ENCODE results near the gene LIMK1. TPM values are rescaled to one million over a fixed set of nuclear protein-coding genes. Genes with fewer than 3 reads are reported as not detected.
A peak's percentile ranks its signal among the peaks of the same experiment; 100 is the strongest.

LIMK1 gene
- total RNA-seq, 2 experiments from 2014 or later: 44.8 to 49.5 TPM

DNA sequence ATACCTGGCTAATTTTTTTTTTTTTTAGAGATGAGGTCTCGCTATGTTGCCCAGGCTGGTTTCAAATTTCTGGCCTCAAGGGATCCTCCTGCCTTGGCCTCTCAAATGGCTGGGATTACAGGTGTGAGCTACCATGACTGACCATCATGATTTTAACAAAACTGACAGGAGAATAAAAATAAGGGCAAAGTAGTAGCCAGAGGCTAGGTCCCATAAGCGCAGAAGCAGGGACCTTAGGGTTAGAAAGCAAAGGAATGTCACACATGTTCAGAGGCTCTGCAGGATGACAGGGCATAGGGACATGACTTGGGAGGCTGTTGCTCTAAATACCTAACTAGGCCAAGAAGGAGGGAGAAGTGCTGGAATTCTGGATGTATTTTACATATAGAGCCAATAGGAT, 5.1 kb upstream of the LIMK1 start:
- Mint-ChIP-seq H3K27ac (no peak overlapping the region), H3K36me3 (no peaks in the 10 kb centered on the region), H3K9me3 (ENCODE audit: low read depth) (no peaks in the 10 kb centered on the region), H3K27me3 (no peaks in the 10 kb centered on the region), H3K4me3 (no peak overlapping the region), H3K4me1 (peaks cover 6% of the 10 kb centered on the region)
- DNase-seq: no peak
- no peak for ATAC-seq
- CTCF ChIA-PET: interaction anchor here (1.5 kb wide), 1 partner anchor 8 kb away, joined by 6 read pairs; no protein-coding TSS in a partner anchor

DNA sequence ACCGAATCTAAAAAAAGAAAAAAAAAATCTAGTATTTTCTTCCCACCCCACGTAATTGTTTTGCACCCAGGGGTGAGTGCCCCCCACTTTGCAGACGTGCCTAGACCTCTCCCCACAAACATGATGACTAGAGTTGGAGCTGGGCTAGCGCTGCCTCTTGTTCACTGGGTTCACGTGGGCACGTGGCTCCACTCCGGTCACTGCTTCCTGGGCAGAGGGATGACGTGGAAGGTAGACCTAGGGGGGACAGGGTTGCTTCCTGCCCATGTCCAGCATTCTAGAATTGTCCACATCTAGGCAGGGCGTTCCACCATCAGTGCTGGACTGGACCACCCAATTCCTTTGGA, 861 bp upstream of the LIMK1 start:
- DNase-seq (no peak), ATAC-seq (no peak)
- CTCF ChIA-PET: interaction anchor here (0.8 to 4.5 kb wide), 5 partner anchors 14 to 124 kb away, joined by 3 to 31 read pairs (median 4); no protein-coding TSS in a partner anchor
- peaks cover 12% of the 10 kb centered on the region for H3K4me1 Mint-ChIP-seq
- peak overlapping the region; percentile 61 for H3K4me3 Mint-ChIP-seq
- H3K9me3 Mint-ChIP-seq (ENCODE audit: low read depth): no peaks in the 10 kb centered on the region
- H3K27ac Mint-ChIP-seq: no peak overlapping the region
- no peaks in the 10 kb centered on the region for H3K27me3 Mint-ChIP-seq
- peaks cover 7% of the 10 kb centered on the region for H3K36me3 Mint-ChIP-seq

DNA sequence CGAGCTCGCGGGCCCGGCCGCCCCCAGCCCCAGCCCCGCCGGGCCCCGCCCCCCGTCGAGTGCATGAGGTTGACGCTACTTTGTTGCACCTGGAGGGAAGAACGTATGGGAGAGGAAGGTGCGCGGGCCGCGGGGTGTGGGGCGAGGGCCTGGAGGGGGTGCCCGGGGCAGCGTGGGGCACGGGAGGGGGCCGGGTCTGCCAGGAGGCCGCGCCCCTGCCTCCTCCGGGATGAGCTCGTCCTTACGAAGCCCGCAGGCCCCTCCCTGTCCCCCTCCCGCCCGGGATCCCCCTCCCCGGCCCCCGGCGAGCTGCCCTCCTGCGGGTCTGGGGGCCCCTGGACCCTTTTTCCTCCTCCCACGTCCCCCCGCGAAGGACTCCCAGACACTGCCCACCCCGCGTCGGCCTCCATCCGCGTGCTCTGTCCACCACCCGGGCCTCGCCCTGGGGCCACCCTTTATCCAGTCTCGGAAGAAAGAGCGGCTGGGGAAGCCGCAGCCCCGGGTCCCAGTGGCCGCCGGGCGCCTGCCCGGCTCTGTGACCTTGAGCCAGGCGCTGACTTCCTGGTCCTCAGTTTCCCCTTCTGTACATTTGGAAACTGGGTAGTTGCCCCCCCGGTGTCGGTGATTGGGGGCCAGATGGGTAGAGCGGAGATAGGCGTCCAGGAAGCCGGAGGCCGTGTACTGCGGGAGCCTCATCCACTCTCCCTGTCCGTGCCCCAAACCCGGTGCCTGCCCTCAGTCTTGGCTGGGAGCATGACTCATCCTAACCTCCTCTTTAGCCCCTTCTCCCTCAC, 521 bp downstream of the LIMK1 start:
- peak overlapping the region; percentile 75 for H3K4me3 Mint-ChIP-seq
- DNase-seq (peak; percentile 63), ATAC-seq (peak; percentile 68)
- CTCF ChIA-PET: interaction anchor here (1.9 to 4.5 kb wide), 3 partner anchors 15 to 317 kb away, joined by 6 to 31 read pairs (median 9); no protein-coding TSS in a partner anchor
- peaks cover 11% of the 10 kb centered on the region for H3K36me3 Mint-ChIP-seq
- no peaks in the 10 kb centered on the region for H3K9me3 Mint-ChIP-seq (ENCODE audit: low read depth)
- H3K27me3 Mint-ChIP-seq: no peaks in the 10 kb centered on the region
- H3K27ac Mint-ChIP-seq: peak overlapping the region; percentile 75
- peaks cover 15% of the 10 kb centered on the region for H3K4me1 Mint-ChIP-seq

DNA sequence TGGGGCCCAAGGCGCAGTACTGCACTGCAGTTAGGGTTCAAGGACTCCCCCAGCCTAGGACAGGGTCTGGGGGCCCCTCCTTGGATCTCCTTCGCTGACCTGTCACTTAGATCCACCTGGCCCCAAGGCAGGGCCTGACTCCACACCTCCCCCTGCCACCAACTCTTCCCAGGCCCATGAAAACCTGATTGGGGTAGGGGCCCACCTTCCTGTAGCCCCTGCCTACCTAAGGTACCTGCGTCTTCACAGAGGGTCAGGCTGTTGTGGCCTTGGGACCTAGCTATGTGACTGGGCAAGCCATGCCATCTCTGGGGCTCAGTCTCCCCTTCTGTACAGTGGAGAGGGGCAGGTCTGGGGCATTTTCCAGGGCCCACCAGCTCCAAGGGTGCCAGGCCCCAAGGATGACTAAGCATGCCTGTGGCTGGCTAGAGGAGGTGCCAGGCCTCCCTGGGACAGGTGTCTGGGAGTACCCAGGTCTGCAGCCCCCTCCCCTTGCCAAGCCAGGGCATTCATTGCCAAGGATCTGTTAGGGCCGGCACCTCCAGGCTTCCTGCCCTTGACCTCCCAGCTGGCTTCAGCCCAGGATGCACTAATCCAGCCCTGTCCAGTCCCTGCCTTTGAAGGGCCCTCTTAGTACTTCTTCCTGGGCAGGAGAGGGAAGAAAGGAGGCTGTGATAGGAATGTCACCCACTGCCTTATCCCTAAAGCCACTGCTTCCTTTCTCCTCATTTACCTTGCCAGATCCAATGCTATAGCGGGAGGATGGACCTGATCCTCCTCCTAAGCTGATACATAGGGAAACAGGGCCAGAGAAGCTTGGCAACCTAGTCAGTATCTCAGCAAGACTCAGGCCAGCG, 1.3 kb downstream of the LIMK1 start:
- peak overlapping the region; percentile 75 for H3K27ac Mint-ChIP-seq
- DNase-seq (no peak), ATAC-seq (no peak)
- peaks cover 15% of the 10 kb centered on the region for H3K4me1 Mint-ChIP-seq
- peak overlapping the region; percentile 75 for H3K4me3 Mint-ChIP-seq
- H3K27me3 Mint-ChIP-seq: no peaks in the 10 kb centered on the region
- peaks cover 11% of the 10 kb centered on the region for H3K36me3 Mint-ChIP-seq
- no peaks in the 10 kb centered on the region for H3K9me3 Mint-ChIP-seq (ENCODE audit: low read depth)
- CTCF ChIA-PET: interaction anchor here (0.8 to 2.6 kb wide), 3 partner anchors 9 to 316 kb away, joined by 3 to 9 read pairs (median 6); no protein-coding TSS in a partner anchor

DNA sequence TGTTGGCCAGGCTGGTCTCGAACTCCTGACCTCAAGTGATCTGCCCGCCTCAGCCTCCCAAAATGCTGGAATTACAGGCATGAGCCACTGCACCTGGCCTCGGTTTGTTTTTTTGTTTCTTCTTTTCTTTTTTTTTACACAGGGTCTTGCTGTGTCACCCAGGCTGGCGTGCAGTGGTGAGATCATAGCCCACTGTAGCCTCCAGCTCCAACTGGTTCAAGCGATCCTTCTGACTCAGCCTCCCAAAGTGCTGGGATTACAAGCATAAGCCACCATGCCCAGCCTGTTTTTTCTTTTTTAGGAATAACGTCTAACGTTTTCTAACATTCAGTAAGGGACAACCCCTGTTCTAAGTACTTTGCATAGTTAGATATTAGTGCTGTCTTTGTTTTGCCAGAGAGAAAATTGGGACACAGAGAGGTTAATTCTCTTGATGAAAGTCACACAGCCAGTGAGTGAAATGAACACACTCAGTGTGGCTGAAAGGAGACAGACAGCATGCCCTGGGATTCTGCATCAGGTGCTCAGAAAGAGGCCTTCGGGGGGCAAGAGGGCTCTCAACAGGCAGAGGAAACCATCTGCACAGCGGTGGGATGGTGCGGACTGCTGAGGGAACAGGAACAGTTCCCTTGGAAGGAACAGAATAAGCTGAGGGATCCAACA, 4.3 kb downstream of the LIMK1 start:
- H3K4me1 Mint-ChIP-seq: peaks cover 27% of the 10 kb centered on the region
- H3K27ac Mint-ChIP-seq: no peak overlapping the region
- H3K27me3 Mint-ChIP-seq: no peaks in the 10 kb centered on the region
- H3K9me3 Mint-ChIP-seq (ENCODE audit: low read depth): no peaks in the 10 kb centered on the region
- H3K4me3 Mint-ChIP-seq: no peak overlapping the region
- peaks cover 11% of the 10 kb centered on the region for H3K36me3 Mint-ChIP-seq
- DNase-seq (no peak), ATAC-seq (no peak)
- CTCF ChIA-PET: no interaction called here

DNA sequence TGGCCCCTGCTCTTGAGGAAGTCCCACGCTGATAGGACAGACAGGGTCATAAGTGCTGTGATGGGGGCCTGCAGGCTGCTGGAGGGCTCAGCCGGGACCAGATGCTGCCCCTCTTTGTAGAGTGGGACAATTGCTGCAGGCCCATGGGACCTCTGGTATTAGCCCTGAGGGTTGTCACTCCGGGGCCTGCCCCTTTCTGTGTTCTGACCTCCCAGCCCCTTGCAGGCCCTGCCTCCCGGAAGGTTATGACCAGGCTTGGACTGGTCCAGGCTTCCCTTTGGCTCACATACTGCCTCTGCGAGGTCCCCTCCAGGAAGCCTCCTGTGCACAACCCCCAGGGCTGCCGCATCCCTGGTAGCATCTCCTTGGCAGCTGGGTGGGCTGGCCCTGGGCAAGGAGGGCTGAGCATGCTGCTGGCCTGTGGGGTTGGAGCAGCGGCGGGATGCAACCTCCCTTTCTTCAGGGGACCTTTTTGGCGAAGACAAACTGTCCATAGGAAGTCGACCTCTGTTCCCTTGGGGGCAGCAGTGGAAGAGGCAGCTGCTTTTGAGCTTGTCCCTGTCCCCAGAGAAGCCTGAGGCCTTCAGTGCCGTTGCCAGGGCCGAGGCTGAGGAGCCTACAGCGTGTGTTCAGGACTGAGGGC, 8.8 kb downstream of the LIMK1 start:
- CTCF ChIA-PET: interaction anchor here (0.8 to 1.1 kb wide), 4 partner anchors 25 to 116 kb away, joined by 3 to 4 read pairs (median 3); no protein-coding TSS in a partner anchor
- H3K4me1 Mint-ChIP-seq: peaks cover 36% of the 10 kb centered on the region
- ATAC-seq (no peak), DNase-seq (no peak)
- peak overlapping the region; percentile 81 for H3K4me3 Mint-ChIP-seq
- H3K27me3 Mint-ChIP-seq: no peaks in the 10 kb centered on the region
- peak overlapping the region; percentile 95 for H3K27ac Mint-ChIP-seq
- peaks cover 11% of the 10 kb centered on the region for H3K36me3 Mint-ChIP-seq
- H3K9me3 Mint-ChIP-seq (ENCODE audit: low read depth): no peaks in the 10 kb centered on the region

DNA sequence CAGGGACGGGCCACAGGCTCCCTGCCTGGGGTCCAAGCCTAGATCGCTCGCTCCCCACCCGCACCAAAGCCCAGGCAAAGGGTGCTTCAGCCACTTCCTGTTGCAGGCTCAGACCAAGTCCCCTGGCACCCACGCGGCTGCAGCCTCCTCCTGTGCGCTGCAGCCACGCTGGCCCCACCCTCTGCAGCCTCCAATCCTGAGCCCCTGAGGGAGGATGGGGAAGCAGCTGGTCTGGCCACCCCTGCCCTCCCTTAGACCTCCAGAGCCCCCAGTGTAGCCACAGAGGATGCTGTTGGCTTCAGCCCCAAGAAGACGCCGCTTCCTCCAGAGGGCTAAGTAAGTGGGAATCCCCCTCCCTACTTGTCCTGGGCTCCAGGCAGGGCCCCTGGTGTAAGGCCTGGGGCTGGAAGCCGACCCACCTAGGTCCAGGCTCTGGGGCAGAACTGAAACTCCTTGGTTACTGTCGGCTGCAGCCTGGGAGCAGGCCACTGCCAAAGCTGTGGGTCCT, 9.4 kb downstream of the LIMK1 start:
- H3K9me3 Mint-ChIP-seq (ENCODE audit: low read depth): no peaks in the 10 kb centered on the region
- peak overlapping the region; percentile 81 for H3K4me3 Mint-ChIP-seq

DNA sequence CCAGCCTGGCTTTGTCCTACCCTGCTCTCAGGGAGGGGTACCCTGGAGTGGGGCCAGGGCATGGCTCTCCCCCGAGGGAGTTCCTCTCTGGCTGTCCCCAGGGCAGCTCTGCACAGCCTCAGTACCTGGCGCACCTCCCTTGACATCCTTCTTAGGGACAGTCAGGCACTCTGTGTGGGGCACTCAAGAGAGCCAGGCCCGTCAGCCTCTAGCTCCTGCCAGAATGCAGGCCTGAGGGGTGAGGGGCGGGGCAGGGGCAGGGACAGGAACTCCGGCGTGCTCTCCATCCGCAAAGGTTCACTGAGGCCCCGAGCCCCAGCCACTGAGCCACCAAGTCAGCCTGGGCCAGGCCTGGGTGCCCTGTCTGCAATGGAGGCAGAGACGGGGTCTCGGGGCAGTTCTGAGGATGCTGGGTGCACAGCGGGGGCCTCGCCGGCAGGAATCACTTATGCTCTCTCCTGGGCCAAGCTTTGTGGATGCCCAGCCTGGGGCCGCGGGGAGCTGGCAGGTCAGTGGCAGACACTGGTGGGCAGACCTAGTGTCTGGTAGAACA, 10.1 kb downstream of the LIMK1 start:
- Mint-ChIP-seq H3K27me3 (no peaks in the 10 kb centered on the region), H3K4me3 (peak overlapping the region; percentile 81), H3K27ac (peak overlapping the region; percentile 95), H3K9me3 (ENCODE audit: low read depth) (no peaks in the 10 kb centered on the region), H3K4me1 (peaks cover 35% of the 10 kb centered on the region), H3K36me3 (peaks cover 21% of the 10 kb centered on the region)
- DNase-seq (no peak), ATAC-seq (peak; percentile 47)
- CTCF ChIA-PET: interaction anchor here (0.6 to 1.9 kb wide), 4 partner anchors 9 to 81 kb away, joined by 3 to 10 read pairs (median 4); partner anchors contain the start of gene EIF4H

More for the DNA sequence above, 9.4 kb downstream of the LIMK1 start:
- H3K4me1 Mint-ChIP-seq: peaks cover 36% of the 10 kb centered on the region
- DNase-seq (peak; percentile 60), ATAC-seq (peak; percentile 17)
- peak overlapping the region; percentile 95 for H3K27ac Mint-ChIP-seq
- H3K36me3 Mint-ChIP-seq: peaks cover 15% of the 10 kb centered on the region
- no peaks in the 10 kb centered on the region for H3K27me3 Mint-ChIP-seq
- CTCF ChIA-PET: interaction anchor here (0.8 to 1.1 kb wide), 4 partner anchors 25 to 115 kb away, joined by 3 read pairs; no protein-coding TSS in a partner anchor

DNA sequence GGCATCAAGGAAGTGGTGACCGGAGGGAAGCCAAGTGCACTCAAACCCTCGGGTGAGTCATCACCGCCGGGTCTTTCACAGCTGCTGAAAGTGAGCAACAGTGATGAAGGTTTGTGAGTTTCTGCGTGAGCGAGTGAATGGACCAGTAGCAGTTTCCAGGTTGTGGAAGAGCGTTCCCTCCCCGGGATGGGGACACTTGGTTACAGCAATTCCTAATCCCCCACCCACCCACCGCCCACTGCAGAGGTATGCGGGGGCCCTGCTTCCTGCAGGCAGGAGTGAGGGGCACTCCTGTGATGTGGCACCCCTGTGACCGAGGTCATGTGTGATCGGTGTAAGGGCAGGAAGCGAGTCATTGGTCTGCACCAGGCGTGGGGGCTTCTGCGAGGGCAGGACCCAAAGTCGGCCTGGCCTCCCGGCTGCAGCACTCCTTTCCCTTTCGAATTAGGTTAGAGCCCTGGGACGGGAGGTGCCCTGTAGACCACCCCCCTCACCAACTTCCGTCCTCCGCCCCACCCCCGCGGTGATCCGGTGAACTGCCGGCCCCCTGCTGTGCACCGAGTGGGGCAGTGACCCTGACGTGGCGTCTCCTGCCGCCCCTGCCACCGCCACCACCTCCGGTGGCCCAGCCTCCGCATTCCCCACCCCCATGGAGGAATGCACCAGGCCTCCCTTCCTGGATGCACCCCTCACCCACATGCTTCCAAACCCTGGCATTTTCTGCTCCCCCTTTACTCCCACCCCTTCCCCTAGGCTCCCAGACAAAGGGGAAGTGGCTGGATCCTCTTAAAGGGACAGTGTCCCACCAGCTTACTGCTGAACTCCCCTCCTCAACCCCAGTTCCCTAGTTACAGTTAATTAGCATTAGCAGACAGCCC, 10.9 kb downstream of the LIMK1 start:
- H3K27ac Mint-ChIP-seq: peak overlapping the region; percentile 95
- H3K4me3 Mint-ChIP-seq: peak overlapping the region; percentile 81
- peaks cover 23% of the 10 kb centered on the region for H3K36me3 Mint-ChIP-seq
- H3K27me3 Mint-ChIP-seq: no peaks in the 10 kb centered on the region
- H3K9me3 Mint-ChIP-seq (ENCODE audit: low read depth): no peaks in the 10 kb centered on the region
- CTCF ChIA-PET: interaction anchor here (0.6 to 1.9 kb wide), 4 partner anchors 9 to 80 kb away, joined by 3 to 10 read pairs (median 4); partner anchors contain the start of gene EIF4H
- DNase-seq: peak; percentile 93
- peaks cover 33% of the 10 kb centered on the region for H3K4me1 Mint-ChIP-seq
- peak; percentile 79 for ATAC-seq

DNA sequence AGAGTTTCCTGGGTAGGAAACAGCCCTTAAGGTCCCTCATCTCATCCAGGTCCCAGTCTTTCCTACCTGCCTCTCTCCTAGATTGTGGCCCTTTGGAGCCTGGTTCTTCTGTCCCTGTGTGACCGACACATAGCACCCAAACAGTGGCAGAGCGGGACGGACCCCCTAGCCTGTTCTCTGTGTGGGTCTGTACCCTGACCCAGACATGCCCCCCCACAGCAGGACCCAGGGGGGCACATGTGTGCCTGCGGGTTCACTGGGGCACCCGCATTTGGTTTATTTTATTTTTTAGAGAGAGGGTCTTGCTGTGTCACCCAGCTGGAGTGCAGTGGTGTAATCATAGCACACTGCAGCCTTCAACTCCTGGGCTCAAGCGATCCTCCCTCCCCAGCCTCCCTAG, 11.5 kb downstream of the LIMK1 start:
- no peak for DNase-seq
- no peak for ATAC-seq
- H3K4me1 Mint-ChIP-seq: peaks cover 36% of the 10 kb centered on the region
- H3K4me3 Mint-ChIP-seq: peak overlapping the region; percentile 81
- H3K9me3 Mint-ChIP-seq (ENCODE audit: low read depth): no peaks in the 10 kb centered on the region
- CTCF ChIA-PET: interaction anchor here (0.6 to 1.9 kb wide), 2 partner anchors 80 to 103 kb away, joined by 3 to 10 read pairs; partner anchors contain the start of gene EIF4H
- no peaks in the 10 kb centered on the region for H3K27me3 Mint-ChIP-seq
- H3K36me3 Mint-ChIP-seq: peaks cover 29% of the 10 kb centered on the region
- H3K27ac Mint-ChIP-seq: peak overlapping the region; percentile 95

DNA sequence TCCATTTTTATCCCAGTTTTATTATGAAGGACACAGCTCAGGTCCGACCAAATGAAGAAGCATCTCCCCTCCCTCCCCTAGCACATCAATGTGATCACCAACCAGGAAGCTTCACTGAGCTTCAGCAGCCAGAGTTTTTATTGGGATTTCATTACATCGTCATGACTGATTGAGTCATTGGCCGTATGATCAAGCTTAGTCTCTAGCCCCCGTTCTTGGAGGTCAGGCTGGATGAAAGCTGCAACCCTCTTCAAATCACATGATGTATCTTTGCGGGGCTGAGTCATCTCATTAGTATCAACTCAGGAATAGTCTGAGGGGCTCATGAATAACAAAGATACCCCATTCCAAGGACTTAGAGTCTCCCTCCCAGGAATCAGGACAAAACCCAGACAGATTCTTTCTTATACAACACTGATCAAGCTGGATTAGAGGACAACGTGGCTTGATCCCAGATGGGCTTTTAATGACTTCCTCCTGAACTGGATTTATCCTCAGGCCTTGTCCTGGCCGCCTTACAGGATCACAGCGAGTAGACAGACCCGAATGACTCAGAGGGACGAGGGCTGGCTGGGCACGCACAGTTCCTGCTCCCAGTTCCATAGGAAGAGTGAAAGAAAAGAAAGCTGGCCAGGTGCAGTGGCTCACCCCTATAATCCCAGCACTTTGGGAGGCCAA, 14.5 kb downstream of the LIMK1 start:
- ATAC-seq: no peak
- H3K4me3 Mint-ChIP-seq: no peak overlapping the region
- CTCF ChIA-PET: interaction anchor here (1.2 to 1.3 kb wide), 3 partner anchors 15 to 303 kb away, joined by 3 read pairs; no protein-coding TSS in a partner anchor
- no peaks in the 10 kb centered on the region for H3K27me3 Mint-ChIP-seq
- DNase-seq: no peak
- peaks cover 23% of the 10 kb centered on the region for H3K4me1 Mint-ChIP-seq
- peaks cover 31% of the 10 kb centered on the region for H3K36me3 Mint-ChIP-seq
- H3K27ac Mint-ChIP-seq: no peak overlapping the region
- no peaks in the 10 kb centered on the region for H3K9me3 Mint-ChIP-seq (ENCODE audit: low read depth)

Data from activated CD8-positive, alpha-beta memory T cell treated with anti-CD3 and anti-CD28 coated beads, Interleukin-2, amount 10 ng/mL, durations not matched to agents 7 days and 5 days (primary cell).